CD4-positive, alpha-beta T cell treated with Interleukin-10 for 1 hour (primary cell): ENCODE measurements around the gene C10orf95.

Source experiments
- DNase-seq: peaks from one replicate; pipeline ENCODE4 v3.0.0-alpha.2; 2020

The C10orf95 gene

DNA sequence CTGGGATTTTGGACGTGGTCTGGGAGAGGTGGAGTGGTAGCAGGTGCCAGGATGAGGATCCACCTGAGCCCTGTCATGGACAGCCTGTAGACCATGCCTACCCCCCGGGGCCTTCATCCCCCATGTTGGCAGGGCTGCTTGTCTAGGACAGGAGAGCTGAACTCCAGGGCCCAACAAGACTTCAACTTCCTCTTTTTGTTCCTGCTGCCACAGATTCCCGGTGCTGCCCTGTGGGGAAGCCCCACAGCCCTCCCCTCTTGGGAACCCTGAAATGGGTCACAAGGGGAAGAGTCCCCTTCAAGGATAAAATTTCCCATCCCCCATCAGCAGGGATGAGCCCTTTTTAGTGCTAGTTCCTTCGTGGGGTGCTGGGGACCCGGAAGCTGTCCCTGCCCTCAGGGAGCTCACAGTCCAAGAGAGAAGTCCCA lies 17.7 kb downstream of the C10orf95 start:
- DNase-seq = no peak

DNA sequence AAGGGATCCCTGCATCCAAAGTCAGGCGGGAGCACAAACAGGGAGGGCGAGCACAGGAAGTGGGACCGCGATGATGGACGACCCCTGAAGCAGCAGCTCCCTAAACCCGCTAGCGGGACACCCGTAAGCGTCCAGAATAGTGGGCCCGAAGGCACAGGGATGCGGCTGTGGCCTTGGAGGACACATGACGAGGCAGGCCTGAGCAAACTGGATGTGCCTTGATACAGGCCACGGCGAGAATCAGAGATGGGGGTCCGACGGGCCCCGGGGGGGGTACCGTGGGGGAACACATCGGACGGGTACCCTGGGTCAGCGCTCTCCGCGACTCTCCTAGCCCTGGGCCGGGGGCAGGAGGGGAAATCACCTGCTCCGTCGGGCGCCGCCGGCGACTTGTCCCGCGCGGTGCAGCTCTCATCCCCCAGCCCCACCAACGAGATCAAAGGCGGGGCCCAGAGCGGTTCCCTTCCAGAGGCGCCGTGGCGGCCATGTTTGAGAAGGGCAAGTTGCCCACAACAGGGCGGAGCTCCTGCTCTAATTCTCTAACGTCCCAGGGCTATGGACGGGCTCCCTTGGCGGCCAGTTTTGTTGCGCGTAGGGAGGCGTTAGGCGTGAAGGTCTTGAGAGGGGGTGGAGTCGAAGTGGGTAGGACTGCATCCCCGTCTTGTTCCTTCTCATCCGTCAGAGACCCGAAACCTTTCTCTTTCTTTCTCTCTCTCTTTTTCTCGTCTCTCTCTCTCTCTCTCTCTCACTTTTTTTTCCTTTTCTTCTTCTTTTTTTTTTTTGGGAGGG lies 19.0 kb downstream of the C10orf95 start, which contains the start of gene CUEDC2:
TSS of gene CUEDC2 (minus strand) at position 413 of the 789 bp plus-strand sequence. CDS start 7,386 bp downstream, outside the sequence.
- peak; percentile 97 for DNase-seq

GRCh38 chr10:102431452-102432124 lies 19.8 kb downstream of the C10orf95 start:
- DNase-seq = no peak

GRCh38 chr10:102429468-102429867 lies 21.9 kb downstream of the C10orf95 start:
- DNase-seq = no peak

DNA sequence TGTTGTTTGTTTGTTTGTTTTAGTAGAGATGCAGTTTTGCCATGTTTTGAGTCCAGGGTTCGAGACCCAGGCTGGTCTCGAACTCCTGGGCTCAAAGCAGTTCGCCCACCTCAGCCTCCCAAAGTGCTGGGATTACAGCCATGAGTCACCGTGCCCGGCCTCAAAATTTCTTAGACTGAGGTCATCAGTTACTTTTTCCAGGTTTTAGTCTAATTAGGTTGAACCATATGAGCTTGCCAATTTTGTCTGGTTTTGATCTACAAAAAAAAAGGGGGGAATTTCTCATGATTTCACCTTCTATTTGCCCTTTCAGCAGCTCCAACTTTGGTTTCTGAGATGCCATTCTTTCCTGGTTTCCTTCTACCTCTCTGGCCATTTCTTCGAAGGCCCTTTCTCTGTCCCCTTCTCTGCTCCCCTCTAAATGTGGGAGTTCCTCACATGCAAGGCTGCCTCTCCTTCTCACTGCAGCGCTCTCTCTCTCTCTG lies 24.5 kb downstream of the C10orf95 start:
- no peak for DNase-seq

DNA sequence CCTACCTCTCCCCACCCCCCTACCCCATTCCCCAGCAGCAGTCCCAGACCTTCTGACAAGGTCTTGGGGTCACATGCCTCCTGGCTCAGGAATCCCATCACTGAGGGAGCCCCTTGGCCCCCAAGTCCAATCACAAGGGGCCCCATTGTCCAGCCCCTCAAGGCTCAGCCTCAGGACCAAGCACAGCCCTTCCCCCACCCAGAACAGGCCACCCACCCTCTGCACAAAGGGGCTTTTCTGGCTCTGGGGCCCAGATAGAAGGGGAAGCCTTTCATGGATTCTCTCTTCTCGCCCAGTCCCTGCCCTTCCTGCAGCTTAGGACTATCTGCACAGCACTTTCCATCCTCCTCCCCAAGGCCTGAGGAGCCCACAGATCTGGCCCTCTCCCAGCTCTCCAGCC lies 25.9 kb downstream of the C10orf95 start:
- no peak for DNase-seq

DNA sequence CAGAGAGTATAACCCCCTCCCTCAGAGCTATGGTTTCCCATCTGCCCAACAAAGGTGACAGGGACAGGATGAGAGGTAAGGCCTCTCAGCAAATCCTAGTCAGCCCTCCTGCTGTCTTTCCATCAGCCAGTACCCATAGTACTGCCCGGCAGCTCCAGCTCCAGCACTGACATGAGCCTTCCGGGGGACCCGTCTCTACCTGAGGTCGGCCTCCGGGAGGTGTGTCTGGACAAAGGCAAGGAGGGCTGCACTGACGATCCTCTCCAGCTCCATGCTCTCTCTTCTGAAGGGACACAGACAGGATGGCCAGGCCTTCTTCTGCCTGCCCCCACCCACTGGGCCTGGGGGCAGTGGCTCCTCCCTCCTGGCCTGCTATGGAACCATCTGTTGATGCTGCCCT lies 26.4 kb downstream of the C10orf95 start:
- no peak for DNase-seq

DNA sequence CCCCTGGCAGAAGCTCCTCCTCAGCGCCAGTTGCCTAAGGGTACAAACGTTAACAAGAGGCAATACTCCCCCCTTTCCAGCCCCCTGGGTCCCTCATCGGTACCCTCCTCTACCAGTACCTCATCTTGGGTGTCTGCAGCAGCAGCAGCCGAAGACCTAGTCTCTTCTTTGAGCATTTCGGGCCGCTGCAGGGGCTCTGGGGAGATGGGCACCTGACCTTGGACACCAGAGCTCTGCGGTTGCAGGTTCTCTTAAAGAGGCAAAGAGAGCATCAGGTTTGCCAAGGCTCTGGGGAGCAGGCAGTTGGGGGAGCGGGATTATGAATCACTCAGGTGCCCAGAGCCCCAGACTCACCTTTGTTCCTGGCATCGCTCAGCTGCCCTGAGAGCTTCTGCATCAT lies 27.2 kb downstream of the C10orf95 start:
- DNase-seq = no peak

- no peak for DNase-seq
These were observed 27.9 kb downstream of the C10orf95 start for GRCh38 chr10:102423372-102423968.

DNA sequence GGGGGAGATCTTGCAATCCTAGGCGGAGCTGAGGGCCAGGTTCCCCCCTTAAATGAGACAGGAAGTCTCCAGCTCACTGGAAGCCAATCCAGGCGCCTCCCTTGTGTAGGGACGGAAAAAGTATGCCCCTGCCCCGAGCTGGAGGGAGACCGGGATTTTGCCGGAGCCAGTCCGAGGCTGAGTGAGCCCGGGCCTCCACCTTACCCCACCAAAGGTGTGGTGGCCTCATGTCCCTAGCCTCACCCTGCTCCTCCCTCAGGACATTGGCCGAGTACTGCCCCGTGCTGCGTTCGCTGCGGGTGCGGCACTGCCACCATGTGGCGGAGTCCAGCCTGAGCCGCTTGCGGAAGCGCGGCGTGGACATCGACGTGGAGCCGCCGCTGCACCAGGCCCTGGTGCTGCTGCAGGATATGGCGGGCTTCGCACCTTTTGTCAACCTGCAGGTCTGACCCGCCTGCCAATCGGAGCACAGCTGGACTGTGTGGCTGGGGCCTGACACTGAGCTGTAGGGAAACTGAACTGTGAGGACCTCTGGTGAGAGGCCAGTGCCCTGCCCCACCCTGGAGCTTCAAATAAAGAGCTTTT lies 28.7 kb downstream of the C10orf95 start:
- peak; percentile 58 for DNase-seq

DNA sequence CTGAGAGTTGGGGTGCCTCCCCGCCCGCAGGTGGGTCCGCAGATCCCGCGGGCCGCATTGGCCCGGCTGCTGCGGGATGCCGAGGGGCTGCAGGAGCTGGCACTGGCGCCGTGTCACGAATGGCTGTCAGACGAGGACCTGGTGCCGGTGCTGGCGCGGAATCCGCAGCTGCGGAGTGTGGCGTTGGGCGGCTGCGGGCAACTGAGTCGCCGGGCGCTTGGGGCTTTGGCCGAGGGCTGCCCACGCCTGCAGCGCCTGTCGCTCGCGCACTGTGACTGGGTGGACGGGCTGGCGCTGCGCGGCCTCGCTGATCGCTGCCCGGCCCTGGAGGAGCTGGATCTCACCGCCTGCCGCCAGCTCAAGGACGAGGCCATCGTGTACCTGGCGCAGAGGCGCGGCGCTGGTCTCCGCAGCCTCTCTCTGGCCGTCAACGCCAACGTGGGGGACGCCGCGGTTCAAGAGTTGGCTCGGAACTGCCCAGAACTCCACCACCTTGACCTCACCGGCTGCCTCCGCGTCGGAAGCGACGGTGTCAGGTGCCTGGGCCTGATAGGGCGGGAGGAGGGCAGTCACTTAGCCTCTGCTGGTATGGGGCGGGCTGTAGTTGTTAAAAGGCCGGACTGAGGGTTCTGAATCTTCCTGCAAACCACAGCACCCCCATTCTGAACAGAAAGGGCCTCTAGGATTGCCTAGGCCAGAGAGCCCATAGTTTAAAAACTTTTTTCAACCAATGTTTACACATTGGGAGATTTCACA lies 29.4 kb downstream of the C10orf95 start:
- DNase-seq = peak; percentile 29

DNA sequence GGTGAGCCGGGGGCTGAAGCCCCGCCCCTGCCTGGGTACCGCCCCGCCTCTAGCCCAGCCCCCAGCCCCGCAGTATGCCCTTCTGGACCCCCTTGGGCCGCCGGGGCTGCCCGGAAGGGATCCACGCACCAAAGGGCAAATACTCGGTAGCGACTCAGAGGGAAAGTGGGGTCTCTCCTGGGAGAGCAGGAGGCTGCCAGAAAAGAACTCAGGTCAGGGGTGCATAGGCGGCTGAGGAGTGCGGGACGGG lies 29.9 kb downstream of the C10orf95 start:
- no peak for DNase-seq

DNA sequence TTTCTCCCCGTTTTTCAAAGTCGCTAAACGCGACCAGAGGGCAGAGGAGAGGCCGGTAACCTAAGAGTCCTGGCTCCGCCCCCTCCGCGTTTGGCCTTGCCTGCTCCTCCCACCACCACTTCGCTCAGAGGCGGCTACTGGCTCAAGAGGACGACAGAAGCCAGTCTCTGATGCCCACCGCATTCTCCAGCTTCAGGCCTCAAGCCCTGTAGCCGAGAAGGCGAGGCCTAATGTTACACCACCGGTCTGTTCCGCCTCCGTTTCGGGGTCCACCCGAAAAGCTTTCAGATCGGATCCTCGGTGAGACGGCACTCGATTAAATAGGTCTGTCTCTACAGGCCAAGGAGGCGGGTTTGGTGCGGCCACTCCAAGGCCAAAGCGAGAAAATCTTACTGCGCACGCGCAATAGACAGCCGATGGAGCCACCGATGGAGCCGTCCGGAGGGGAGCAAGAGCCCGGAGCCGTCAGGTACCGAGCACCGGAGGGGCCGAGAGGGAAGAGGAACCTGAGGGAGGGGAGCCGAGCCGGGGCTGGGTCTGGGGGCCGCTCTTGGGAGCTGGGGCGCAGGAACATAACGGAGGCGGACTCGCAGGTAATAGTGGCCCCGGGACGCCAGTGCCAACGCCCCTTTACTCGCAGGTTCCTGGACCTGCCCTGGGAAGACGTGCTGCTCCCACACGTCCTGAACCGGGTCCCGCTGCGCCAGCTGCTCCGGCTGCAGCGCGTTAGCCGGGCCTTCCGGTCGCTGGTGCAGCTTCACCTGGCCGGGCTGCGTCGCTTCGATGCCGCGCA lies 30.4 kb downstream of the C10orf95 start, which contains the start of gene FBXL15:
TSS of gene FBXL15 (plus strand) at position 123 of the 793 bp plus-strand sequence. CDS start at position 417, 294 bp downstream.
- DNase-seq = peak; percentile 97

DNA sequence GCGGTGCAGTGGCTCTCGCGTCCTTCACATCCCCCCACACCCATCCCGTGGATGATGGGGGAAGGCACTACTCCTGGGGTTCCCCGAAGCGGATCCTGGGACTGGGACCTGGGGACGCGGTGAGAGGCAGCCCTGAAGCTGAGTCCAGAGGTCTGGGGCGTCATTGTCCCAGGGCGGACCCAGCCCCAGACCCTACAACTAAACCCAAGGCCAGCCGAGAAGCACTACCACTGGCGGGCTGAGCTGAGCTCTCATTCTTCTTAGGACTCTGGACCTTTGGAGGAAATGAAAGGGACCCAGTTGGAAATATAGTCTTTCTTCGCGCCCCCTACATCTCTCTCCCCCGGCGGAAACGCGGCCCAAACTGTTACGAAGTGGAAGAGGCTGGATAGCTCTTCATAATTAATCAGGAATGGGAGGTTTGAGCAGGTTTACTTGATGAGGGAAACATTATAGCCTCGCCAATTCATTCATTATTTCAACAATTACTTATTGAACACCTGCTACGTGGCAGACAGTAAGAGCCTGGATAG lies 31.1 kb downstream of the C10orf95 start:
- no peak for DNase-seq

GRCh38 chr10:102419269-102420180 lies 31.8 kb downstream of the C10orf95 start:
- DNase-seq = peak; percentile 73

DNA sequence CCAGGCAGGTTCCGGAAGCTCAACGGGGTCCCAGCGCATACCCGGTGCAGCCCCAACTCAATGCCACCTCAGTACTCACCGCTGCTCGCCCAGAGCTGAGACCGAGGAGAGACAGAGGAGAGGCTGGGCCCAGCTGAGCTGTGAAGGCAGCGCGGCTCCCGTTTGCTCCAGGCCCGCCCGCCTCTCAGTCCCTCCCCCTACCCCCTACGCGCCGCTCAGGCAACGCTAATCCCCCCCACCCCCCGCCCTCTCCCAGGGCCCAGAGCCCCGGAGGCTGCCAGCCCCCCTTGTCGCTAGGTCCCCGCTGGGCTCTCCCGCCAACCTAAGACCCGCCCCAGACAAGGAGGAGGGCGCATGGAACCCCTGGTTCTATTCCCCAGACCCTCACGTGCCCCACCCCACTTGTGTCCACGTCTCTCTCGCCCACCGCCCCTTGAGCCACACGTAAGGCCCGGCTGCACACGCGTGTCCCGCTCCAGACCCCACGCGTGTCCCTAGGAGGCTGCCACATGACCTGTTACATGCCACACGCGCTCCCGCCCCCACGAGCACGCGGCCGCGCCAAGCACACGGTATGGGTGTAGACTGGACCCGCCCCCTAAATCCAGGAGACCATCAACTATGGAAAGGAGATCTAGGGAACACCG lies 32.6 kb downstream of the C10orf95 start, which contains the start of gene PSD:
TSS of gene PSD (minus strand) at position 164 of the 647 bp plus-strand sequence. CDS start 1,747 bp downstream, outside the sequence.
- no peak for DNase-seq

GRCh38 chr10:102416695-102417094 lies 34.6 kb downstream of the C10orf95 start:
- no peak for DNase-seq

- DNase-seq = no peak
These were observed 35.1 kb downstream of the C10orf95 start for GRCh38 chr10:102416283-102416682.

DNA sequence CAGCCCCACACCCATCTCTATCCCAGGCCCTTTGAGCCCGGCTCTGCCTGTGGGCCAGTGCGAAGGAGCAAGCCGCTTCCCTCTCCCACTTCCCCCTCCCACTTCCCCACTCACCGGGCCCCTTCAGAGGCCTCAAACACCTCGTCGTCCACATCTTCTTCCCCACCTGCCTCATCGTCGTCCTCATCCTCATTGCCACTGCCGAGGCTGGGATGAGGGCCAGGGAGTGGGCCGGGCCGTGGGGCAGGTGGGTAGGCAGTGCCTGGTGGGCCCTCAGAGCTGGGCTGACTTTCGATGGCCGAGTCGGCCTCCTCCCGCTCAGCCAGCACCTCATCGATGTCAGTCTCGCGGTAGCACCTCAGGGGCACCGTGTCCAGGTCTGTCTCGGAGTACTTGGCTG lies 36.6 kb downstream of the C10orf95 start:
- DNase-seq = no peak
